ENCODE results near the gene GPC4.

The GPC4 gene

DNA sequence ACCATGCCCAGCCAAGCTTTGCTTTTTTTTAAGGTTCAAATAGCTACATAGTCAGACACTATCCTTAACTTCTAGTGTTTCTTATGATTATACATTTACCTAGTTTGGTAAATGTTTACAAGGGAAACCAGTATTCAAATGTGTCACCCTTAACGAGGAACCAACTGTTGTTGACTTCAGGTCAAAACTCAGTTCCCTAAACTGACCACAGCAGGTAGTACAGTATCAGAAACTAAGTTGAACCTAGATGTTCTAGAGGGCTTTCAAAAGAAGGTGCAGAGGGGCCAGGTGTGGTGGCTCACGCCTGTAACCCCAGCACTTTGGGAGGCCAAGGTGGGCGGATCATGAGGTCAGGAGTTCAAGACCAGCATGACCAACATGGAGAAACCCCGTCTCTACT, 11.3 kb downstream of the GPC4 start:
- Histone ChIP-seq H3K9me3 (replicated peaks; ENCODE audit: low read length) (no peaks in the 10 kb centered on the region), H3K4me2 (ENCODE audit: low read length) (no peak overlapping the region), H3K4me3 (ENCODE audit: low read length) (no peak overlapping the region), H3K36me3 (ENCODE audit: insufficient read depth, low read length) (no peaks in the 10 kb centered on the region), H3K4me1 (ENCODE audit: control insufficient read depth, insufficient read depth, low read length) (peaks cover 8% of the 10 kb centered on the region), H3K27me3 (ENCODE audit: control insufficient read depth, insufficient read depth, low read length) (peaks cover 5% of the 10 kb centered on the region), H3K9ac (ENCODE audit: low read depth, low read length) (no peak overlapping the region)

DNA sequence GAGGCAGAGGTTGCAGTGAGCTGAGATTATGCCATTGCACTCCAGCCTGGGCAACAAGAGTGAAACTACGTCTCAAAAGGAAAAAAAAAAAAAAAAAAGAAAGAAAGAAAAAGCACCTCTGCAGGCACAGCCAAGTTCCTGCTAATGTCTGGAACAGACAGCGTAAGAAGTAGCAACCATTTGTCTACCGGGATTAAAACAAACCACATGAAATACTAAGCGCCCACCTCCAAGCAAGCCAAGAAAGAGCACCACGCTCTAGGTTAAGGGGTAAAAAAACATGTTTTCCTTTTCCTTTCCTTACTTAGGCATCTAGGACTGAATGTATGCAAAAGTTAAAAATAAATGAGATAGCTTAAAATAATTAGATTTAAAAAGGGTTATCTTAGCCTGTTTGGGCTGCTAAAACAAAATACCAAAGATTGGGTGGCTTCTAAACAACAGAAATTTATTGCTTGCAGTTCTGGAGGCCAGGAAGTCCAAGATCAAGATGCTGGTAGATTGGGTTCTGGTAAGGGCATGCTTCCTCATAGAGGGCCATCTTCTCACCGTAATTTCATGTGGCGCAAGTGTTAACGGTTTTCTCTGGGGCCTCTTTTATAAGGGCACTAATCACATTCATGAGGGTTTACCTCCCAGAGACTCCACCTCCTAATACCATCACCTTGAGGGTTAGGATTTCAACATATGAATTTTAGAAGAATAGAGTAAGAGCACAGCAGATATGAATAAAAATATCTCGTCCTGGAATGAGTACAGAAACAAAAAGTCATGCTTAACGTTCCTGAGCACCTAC, 12.3 kb downstream of the GPC4 start:
- Histone ChIP-seq H3K4me1 (ENCODE audit: control insufficient read depth, insufficient read depth, low read length) (peaks cover 8% of the 10 kb centered on the region), H3K9ac (ENCODE audit: low read depth, low read length) (no peak overlapping the region), H3K36me3 (ENCODE audit: insufficient read depth, low read length) (no peaks in the 10 kb centered on the region), H3K27me3 (ENCODE audit: control insufficient read depth, insufficient read depth, low read length) (peaks cover 5% of the 10 kb centered on the region), H3K4me2 (ENCODE audit: low read length) (no peak overlapping the region), H3K9me3 (replicated peaks; ENCODE audit: low read length) (no peaks in the 10 kb centered on the region), H3K4me3 (ENCODE audit: low read length) (no peak overlapping the region)

DNA sequence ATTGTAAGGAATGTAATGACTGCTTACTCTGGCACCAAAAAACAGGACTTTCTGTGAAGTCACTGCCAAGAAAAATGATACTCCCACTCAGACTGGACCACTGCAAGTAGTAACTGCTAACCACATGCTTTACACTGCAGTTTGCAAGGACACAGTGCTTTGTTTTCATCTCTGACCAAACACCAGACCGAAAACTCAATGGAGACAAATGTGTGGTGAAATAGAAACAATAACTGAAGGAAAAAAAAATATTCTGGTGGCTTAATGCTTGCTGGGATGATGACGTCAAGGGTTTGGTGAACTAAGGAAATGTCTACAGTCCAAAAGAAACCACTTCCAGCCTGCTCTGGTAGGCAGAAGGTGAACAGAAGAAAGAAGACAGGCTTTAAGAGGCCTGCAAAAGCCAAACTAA, 13.2 kb downstream of the GPC4 start:
- H3K4me3 ChIP-seq (ENCODE audit: low read length) = no peak overlapping the region
- peaks cover 2% of the 10 kb centered on the region for H3K27me3 ChIP-seq (ENCODE audit: control insufficient read depth, insufficient read depth, low read length)
- no peak overlapping the region for H3K4me2 ChIP-seq (ENCODE audit: low read length)
- H3K9me3 ChIP-seq (replicated peaks; ENCODE audit: low read length) = no peaks in the 10 kb centered on the region
- H3K4me1 ChIP-seq (ENCODE audit: control insufficient read depth, insufficient read depth, low read length) = peaks cover 8% of the 10 kb centered on the region
- H3K36me3 ChIP-seq (ENCODE audit: insufficient read depth, low read length) = no peaks in the 10 kb centered on the region
- H3K9ac ChIP-seq (ENCODE audit: low read depth, low read length) = no peak overlapping the region

DNA sequence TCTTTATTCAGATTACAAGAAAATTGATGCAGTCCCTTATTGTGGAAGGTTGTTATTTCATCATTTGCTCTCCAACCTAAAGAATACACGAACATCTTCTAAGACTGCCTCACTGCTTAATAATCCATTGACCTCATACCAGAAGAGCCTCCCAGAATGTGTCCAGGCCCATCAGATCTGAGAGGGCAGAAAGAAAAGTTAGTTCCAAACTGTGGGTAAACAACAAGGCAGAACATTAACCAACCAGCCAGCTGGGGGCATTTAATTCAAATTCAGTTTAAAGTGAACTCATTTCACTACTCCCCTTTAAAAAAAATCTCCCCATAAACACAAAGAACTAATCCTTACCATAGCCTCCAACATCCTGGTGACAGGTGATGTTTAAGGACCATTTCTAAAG, 13.8 kb downstream of the GPC4 start:
- no peaks in the 10 kb centered on the region for H3K36me3 ChIP-seq (ENCODE audit: insufficient read depth, low read length)
- H3K4me1 ChIP-seq (ENCODE audit: control insufficient read depth, insufficient read depth, low read length) = peaks cover 8% of the 10 kb centered on the region
- no peaks in the 10 kb centered on the region for H3K9me3 ChIP-seq (replicated peaks; ENCODE audit: low read length)
- no peak overlapping the region for H3K4me2 ChIP-seq (ENCODE audit: low read length)
- no peak overlapping the region for H3K4me3 ChIP-seq (ENCODE audit: low read length)
- peaks cover under 1% of the 10 kb centered on the region for H3K27me3 ChIP-seq (ENCODE audit: control insufficient read depth, insufficient read depth, low read length)
- no peak overlapping the region for H3K9ac ChIP-seq (ENCODE audit: low read depth, low read length)

DNA sequence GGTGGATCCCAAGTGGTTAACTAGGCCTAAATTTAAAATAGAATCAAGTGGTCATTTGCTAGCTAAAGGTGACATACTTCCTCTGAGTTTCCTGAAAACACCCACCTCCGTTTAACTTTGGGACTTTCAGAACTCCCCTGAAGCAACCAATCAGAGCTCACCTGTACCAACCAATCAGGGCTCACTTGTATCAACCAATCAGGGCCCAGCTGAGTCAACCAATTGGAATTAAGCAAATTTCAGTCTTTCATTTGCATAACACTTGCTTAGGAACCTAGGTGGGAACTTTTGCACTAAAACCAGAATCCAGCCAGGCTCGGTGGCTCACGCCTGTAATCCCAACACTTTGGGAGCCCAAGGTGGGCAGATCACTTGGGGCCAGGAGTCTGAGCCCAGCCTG, 15.9 kb downstream of the GPC4 start:
- H3K36me3 ChIP-seq (ENCODE audit: insufficient read depth, low read length) = no peaks in the 10 kb centered on the region
- H3K27me3 ChIP-seq (ENCODE audit: control insufficient read depth, insufficient read depth, low read length) = peaks cover 10% of the 10 kb centered on the region
- no peaks in the 10 kb centered on the region for H3K9me3 ChIP-seq (replicated peaks; ENCODE audit: low read length)
- peaks cover 8% of the 10 kb centered on the region for H3K4me1 ChIP-seq (ENCODE audit: control insufficient read depth, insufficient read depth, low read length)
- no peak overlapping the region for H3K9ac ChIP-seq (ENCODE audit: low read depth, low read length)
- no peak overlapping the region for H3K4me2 ChIP-seq (ENCODE audit: low read length)
- H3K4me3 ChIP-seq (ENCODE audit: low read length) = no peak overlapping the region

DNA sequence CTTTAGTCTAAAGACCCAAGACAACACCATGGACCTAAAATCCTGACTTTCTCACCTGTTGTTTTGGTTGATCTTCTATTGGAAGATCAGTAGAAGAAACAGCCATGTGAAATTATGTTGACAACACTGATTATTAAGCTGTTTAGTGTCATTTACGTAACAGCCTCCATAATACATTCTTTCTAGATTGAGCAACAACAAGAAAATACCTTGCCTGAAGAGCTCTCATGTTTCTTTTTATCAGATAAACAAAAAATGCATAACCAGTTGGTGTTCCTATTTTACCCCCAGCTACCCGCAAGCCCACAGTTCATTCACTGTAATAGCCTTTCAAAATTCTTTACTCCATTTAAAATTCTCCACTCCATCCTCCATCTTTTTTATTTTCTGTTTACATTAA, 20.5 kb downstream of the GPC4 start:
- no peak overlapping the region for H3K4me2 ChIP-seq (ENCODE audit: low read length)
- peaks cover 19% of the 10 kb centered on the region for H3K27me3 ChIP-seq (ENCODE audit: control insufficient read depth, insufficient read depth, low read length)
- H3K9ac ChIP-seq (ENCODE audit: low read depth, low read length) = no peak overlapping the region
- H3K9me3 ChIP-seq (replicated peaks; ENCODE audit: low read length) = no peaks in the 10 kb centered on the region
- no peak overlapping the region for H3K4me3 ChIP-seq (ENCODE audit: low read length)
- no peaks in the 10 kb centered on the region for H3K4me1 ChIP-seq (ENCODE audit: control insufficient read depth, insufficient read depth, low read length)
- H3K36me3 ChIP-seq (ENCODE audit: insufficient read depth, low read length) = no peaks in the 10 kb centered on the region

DNA sequence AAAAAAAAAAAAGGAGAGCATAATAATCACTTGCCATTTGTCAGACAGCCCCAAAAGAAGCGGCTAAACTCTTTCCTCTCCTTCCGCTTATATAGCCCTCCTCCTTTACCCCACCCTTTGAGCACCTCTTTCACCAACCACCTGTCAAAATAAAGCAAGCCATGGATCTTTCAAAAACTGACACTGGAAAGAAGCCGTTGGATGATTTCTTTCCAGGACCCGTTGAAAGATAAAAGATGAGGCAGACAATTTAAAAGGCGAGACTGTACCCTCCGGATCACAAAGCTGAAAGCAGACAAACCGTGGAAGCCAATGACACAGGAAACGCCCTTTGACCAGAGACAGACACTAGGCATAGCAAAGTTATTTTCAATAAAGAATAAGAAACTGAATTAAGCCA, 22.6 kb downstream of the GPC4 start:
- H3K4me1 ChIP-seq (ENCODE audit: control insufficient read depth, insufficient read depth, low read length) = no peaks in the 10 kb centered on the region
- H3K36me3 ChIP-seq (ENCODE audit: insufficient read depth, low read length) = no peaks in the 10 kb centered on the region
- H3K9me3 ChIP-seq (replicated peaks; ENCODE audit: low read length) = no peaks in the 10 kb centered on the region
- no peak overlapping the region for H3K4me2 ChIP-seq (ENCODE audit: low read length)
- H3K27me3 ChIP-seq (ENCODE audit: control insufficient read depth, insufficient read depth, low read length) = peaks cover 27% of the 10 kb centered on the region
- no peak overlapping the region for H3K4me3 ChIP-seq (ENCODE audit: low read length)
- no peak overlapping the region for H3K9ac ChIP-seq (ENCODE audit: low read depth, low read length)

DNA sequence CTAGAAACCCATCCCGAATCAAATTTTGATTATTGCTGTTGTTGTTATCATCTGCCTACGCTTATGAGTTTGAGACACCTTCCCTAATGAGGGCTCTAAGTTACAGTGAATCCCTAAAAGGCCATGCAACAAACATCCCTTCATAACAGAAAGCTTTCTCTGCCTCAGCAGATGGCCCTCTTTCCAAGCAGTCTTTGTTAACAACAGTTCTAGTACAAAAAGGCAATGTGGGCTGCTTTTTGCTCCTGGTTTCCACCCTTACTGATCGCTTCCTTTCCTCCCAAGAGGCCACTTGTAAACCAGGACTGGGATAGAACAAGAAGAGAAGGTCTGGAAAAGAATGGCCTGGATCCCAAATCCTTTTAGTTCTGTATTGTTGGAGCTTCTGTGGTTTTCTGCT, 24.2 kb downstream of the GPC4 start:
- Histone ChIP-seq H3K9me3 (replicated peaks; ENCODE audit: low read length) (no peaks in the 10 kb centered on the region), H3K4me3 (ENCODE audit: low read length) (no peak overlapping the region), H3K36me3 (ENCODE audit: insufficient read depth, low read length) (no peaks in the 10 kb centered on the region), H3K9ac (ENCODE audit: low read depth, low read length) (no peak overlapping the region), H3K27me3 (ENCODE audit: control insufficient read depth, insufficient read depth, low read length) (peaks cover 27% of the 10 kb centered on the region), H3K4me2 (ENCODE audit: low read length) (no peak overlapping the region), H3K4me1 (ENCODE audit: control insufficient read depth, insufficient read depth, low read length) (no peaks in the 10 kb centered on the region)

DNA sequence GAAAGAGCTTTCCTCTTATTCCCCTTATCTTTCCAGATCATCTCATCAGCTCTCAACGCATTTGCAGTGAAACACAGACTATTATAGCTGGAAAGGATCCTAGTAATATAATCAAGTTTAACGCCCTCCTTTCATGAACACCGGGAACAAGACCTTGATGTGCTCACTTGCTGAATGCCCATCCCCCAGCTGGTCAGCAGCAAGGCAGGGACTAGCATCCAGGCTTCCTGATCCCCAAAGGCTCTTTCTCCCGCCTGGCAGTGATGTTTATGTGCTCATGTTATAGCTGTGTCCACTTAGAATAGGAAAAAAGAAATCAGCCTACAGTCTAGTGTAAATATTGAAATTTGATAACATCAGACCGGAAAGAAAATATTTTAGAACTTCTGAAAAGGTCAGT, 24.6 kb downstream of the GPC4 start:
- Histone ChIP-seq H3K4me3 (ENCODE audit: low read length) (no peak overlapping the region), H3K36me3 (ENCODE audit: insufficient read depth, low read length) (no peaks in the 10 kb centered on the region), H3K4me1 (ENCODE audit: control insufficient read depth, insufficient read depth, low read length) (no peaks in the 10 kb centered on the region), H3K9me3 (replicated peaks; ENCODE audit: low read length) (no peaks in the 10 kb centered on the region), H3K27me3 (ENCODE audit: control insufficient read depth, insufficient read depth, low read length) (peaks cover 26% of the 10 kb centered on the region), H3K4me2 (ENCODE audit: low read length) (no peak overlapping the region), H3K9ac (ENCODE audit: low read depth, low read length) (no peak overlapping the region)

DNA sequence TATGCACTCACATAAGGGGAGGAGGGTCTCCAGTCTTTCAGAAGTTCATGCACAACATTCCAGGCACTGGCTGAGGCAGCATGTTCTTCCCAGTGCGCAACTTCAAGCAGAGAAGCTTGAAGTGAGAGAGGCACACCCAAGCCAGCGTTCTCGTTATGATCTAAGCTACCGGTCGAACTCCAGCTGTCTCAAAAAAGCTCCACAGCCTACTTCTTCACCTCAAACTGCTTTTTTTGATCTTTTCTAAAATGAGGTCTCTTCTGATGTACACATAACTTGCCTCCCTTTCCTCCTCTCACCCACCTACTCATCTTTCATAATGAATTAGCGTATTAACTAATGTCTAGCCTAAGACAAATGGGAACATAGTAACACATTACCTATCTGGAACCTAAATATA, 25.3 kb downstream of the GPC4 start:
- Histone ChIP-seq H3K4me3 (ENCODE audit: low read length) (no peak overlapping the region), H3K27me3 (ENCODE audit: control insufficient read depth, insufficient read depth, low read length) (peaks cover 26% of the 10 kb centered on the region), H3K4me1 (ENCODE audit: control insufficient read depth, insufficient read depth, low read length) (no peaks in the 10 kb centered on the region), H3K9ac (ENCODE audit: low read depth, low read length) (no peak overlapping the region), H3K4me2 (ENCODE audit: low read length) (no peak overlapping the region), H3K36me3 (ENCODE audit: insufficient read depth, low read length) (no peaks in the 10 kb centered on the region), H3K9me3 (replicated peaks; ENCODE audit: low read length) (no peaks in the 10 kb centered on the region)

DNA sequence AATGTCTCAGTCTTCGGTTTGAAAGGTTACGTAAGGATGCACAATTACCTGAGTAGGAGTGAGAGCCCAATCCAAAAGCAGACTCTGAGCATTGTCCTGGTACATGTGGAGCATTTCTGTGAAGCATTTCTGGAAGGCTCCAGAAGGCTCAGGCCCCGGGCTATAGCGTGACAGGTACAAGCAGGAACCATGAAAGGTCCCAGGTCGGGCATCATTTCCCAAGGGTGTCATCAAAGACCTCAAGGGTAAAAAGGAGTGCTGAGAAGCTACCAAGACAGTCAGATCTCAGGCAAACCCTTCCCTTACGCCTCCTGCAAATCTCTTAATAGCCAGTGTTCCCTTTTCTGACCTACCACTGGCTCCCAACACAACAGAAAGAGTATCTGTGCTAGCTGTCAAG, 30.8 kb downstream of the GPC4 start:
- Histone ChIP-seq H3K9ac (ENCODE audit: low read depth, low read length) (no peak overlapping the region), H3K4me3 (ENCODE audit: low read length) (no peak overlapping the region), H3K36me3 (ENCODE audit: insufficient read depth, low read length) (no peaks in the 10 kb centered on the region), H3K4me1 (ENCODE audit: control insufficient read depth, insufficient read depth, low read length) (no peaks in the 10 kb centered on the region), H3K4me2 (ENCODE audit: low read length) (no peak overlapping the region), H3K9me3 (replicated peaks; ENCODE audit: low read length) (no peaks in the 10 kb centered on the region), H3K27me3 (ENCODE audit: control insufficient read depth, insufficient read depth, low read length) (peaks cover 30% of the 10 kb centered on the region)
